OCI-LY1 (cell line): ENCODE data around the gene FSTL5.

ENCODE experiments used
- CTCF ChIP-seq: fragments of 200-600 bp; sonication (generic), shearing (Covaris generic); IDR thresholded peaks from 2 replicates; pipeline ENCODE4 v1.5.1; 2017; ENCODE audit warnings: mild to moderate bottlenecking, antibody characterized with exemption, low read length, moderate library complexity, mixed read lengths
- EZH2 ChIP-seq: fragments of 200-600 bp; sonication (generic), shearing (Covaris generic); IDR thresholded peaks from 2 replicates; pipeline ENCODE4 v1.8.0; 2017; ENCODE audit warnings: borderline replicate concordance, mixed run types, mild to moderate bottlenecking, antibody characterized with exemption, low read length, moderate library complexity, mixed read lengths

GRCh38 chr4:161663844-161664243 lies 500.0 kb downstream of the FSTL5 start:
- no peak for TF ChIP-seq CTCF
- TF ChIP-seq EZH2, result no peak
